Neural cell (in vitro differentiated cells): ENCODE data around the gene ZNF320.

ENCODE experiments used
- CTCF ChIP-seq: fragments of 450-650 bp; IDR thresholded peaks from 2 replicates; pipeline ENCODE4 v1.5.1; 2014; ENCODE audit warnings: antibody characterized with exemption, mild to moderate bottlenecking, moderate library complexity; ENCODE audit not compliant: poor library complexity, severe bottlenecking
- RAD21 ChIP-seq: fragments of 450-650 bp; conservative IDR thresholded peaks from 2 replicates; pipeline ENCODE4 v1.6.1; 2014; ENCODE audit warnings: antibody characterized with exemption, mild to moderate bottlenecking, moderate library complexity
- REST ChIP-seq: IDR thresholded peaks from 2 replicates; pipeline ENCODE4 v1.6.1; 2012; ENCODE audit warnings: borderline replicate concordance

DNA sequence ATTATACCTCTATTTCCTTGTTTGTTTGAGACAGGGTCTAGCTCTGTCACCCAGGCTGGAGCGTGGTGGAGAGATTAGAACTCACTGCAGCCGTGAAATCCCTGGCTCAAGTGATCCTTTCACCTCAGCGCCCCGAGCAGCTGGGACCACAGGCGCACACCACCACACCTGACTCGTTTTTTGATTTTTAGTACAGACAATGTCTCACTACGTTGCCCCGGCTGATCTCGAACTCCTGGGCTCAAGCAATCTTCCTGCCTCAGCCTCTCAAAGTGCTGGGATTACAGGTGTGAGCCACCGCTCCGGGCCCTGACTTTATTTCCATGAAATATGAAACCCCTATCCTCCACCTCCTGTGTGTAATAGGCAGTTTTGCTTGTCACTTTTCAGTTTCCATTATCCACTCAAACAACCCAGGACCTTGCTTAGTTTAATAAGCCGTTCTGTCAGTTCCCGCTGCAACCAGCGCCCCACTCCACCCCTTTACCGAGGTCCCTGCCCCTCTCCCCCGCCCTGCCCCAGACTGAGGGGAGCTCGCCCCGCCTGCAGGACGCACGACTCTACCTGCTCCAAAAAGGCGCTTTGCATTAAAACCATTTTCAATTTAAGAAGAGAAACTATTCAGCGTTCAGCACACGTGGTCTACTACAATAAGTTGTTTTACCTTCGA, 48.4 kb upstream of the ZNF320 start:
- no peak for TF ChIP-seq REST
- no peak for TF ChIP-seq CTCF
- TF ChIP-seq RAD21, result no peak
